ENCODE data around the gene ACACA. TPM values are rescaled to one million over a fixed set of nuclear protein-coding genes. Genes with fewer than 3 reads are reported as not detected.

ACACA gene
- total and polyA plus RNA-seq, 2 donors from 2014 or later, result 13.8 to 34.9 TPM

DNA sequence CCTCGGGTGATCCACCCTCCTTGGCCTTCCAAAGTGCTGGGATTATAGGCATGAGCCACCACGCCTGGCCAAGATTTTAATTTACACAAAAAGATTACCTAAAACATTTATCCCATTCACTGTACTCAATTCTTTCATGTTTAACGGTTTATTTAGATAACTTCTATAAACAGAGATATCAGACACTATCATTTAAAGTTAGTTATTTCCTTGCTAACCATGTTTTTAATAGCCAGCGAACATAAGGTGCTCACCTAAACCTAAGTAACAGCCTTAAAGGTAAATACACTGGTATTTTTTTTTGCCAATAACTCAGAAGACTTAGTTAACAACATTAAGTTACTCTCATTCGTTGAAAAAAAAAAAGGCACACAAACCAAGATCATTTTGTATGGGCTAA lies 112.9 kb downstream of the ACACA start:
- TF ChIP-seq, protein P1, sequence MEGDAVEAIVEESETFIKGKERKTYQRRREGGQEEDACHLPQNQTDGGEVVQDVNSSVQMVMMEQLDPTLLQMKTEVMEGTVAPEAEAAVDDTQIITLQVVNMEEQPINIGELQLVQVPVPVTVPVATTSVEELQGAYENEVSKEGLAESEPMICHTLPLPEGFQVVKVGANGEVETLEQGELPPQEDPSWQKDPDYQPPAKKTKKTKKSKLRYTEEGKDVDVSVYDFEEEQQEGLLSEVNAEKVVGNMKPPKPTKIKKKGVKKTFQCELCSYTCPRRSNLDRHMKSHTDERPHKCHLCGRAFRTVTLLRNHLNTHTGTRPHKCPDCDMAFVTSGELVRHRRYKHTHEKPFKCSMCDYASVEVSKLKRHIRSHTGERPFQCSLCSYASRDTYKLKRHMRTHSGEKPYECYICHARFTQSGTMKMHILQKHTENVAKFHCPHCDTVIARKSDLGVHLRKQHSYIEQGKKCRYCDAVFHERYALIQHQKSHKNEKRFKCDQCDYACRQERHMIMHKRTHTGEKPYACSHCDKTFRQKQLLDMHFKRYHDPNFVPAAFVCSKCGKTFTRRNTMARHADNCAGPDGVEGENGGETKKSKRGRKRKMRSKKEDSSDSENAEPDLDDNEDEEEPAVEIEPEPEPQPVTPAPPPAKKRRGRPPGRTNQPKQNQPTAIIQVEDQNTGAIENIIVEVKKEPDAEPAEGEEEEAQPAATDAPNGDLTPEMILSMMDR (IDR thresholded peaks at IDR 0.05; ENCODE audit: borderline replicate concordance, extremely low read depth, insufficient read depth), result no peak

GRCh38 chr17:37292429-37293139 lies 114.1 kb downstream of the ACACA start:
- TF ChIP-seq, protein P1 (IDR thresholded peaks at IDR 0.05; ENCODE audit: borderline replicate concordance, extremely low read depth, insufficient read depth), result no peak
- Histone ChIP-seq H3K9ac (ENCODE audit: low read length in 3 of 3) (no peak overlapping the region), H3K4me1 (ENCODE audit: control insufficient read depth in 2 of 3, insufficient read depth in 2 of 3, low read depth in 1 of 3, low read length in 3 of 3) (no peaks in the 10 kb centered on the region), H3K27ac (ENCODE audit: low read depth in 2 of 2, low read length in 2 of 2) (no peak overlapping the region), H3K36me3 (ENCODE audit: control insufficient read depth in 2 of 3, insufficient read depth in 3 of 3, low read length in 3 of 3) (no peaks in the 10 kb centered on the region), H3K27me3 (ENCODE audit: control insufficient read depth, insufficient read depth, low read length) (no peaks in the 10 kb centered on the region), H3K4me3 (ENCODE audit: low read length in 3 of 3) (no peak overlapping the region), H3K9me3 (ENCODE audit: control insufficient read depth in 2 of 3, insufficient read depth in 1 of 3, low read length in 3 of 3) (no peaks in the 10 kb centered on the region)
- FAIRE-seq (no peak), DNase-seq (no peak)
- intact Hi-C loops (cut with DNase I), result no loop called here

More for the DNA sequence above, 112.9 kb downstream of the ACACA start:
- no peak for DNase-seq
- intact Hi-C loops (cut with DNase I), result no loop called here
- H3K27me3 ChIP-seq (ENCODE audit: control insufficient read depth, insufficient read depth, low read length), result no peaks in the 10 kb centered on the region
- H3K9ac ChIP-seq (ENCODE audit: low read length in 3 of 3), result no peak overlapping the region
- H3K4me1 ChIP-seq (ENCODE audit: control insufficient read depth in 2 of 3, insufficient read depth in 2 of 3, low read depth in 1 of 3, low read length in 3 of 3), result no peaks in the 10 kb centered on the region
- H3K36me3 ChIP-seq (ENCODE audit: control insufficient read depth in 2 of 3, insufficient read depth in 3 of 3, low read length in 3 of 3), result no peaks in the 10 kb centered on the region
- no peaks in the 10 kb centered on the region for H3K9me3 ChIP-seq (ENCODE audit: control insufficient read depth in 2 of 3, insufficient read depth in 1 of 3, low read length in 3 of 3)
- no peak overlapping the region for H3K4me3 ChIP-seq (ENCODE audit: low read length in 3 of 3)
- no peak for FAIRE-seq
- H3K27ac ChIP-seq (ENCODE audit: low read depth in 2 of 2, low read length in 2 of 2), result no peak overlapping the region

DNA sequence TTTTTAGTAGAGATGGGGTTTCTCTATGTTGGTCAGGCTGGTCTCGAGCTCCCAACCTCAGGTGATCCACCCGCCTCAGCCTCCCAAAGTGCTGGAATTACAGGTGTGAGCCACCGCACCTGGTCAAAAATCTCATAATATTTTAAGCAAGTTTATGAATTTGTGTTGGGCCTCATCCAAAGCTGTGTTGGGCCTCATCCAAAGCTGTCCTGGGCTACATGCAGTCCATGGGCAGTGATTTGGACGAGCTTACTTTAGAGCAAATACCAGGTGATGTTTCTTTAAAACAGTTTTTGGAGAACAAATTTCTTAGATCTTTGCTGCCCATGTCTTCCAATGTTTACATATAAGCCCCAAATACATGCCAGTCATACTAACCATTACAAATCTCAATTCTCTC lies 115.3 kb downstream of the ACACA start:
- no peaks in the 10 kb centered on the region for H3K36me3 ChIP-seq (ENCODE audit: control insufficient read depth in 2 of 3, insufficient read depth in 3 of 3, low read length in 3 of 3)
- TF ChIP-seq, protein P1 (IDR thresholded peaks at IDR 0.05; ENCODE audit: borderline replicate concordance, extremely low read depth, insufficient read depth), result no peak
- no peak overlapping the region for H3K9ac ChIP-seq (ENCODE audit: low read length in 3 of 3)
- no peak overlapping the region for H3K27ac ChIP-seq (ENCODE audit: low read depth in 2 of 2, low read length in 2 of 2)
- FAIRE-seq, result no peak
- intact Hi-C loops (cut with DNase I), result no loop called here
- no peak for DNase-seq
- H3K27me3 ChIP-seq (ENCODE audit: control insufficient read depth, insufficient read depth, low read length), result no peaks in the 10 kb centered on the region
- H3K9me3 ChIP-seq (ENCODE audit: control insufficient read depth in 2 of 3, insufficient read depth in 1 of 3, low read length in 3 of 3), result no peaks in the 10 kb centered on the region
- H3K4me1 ChIP-seq (ENCODE audit: control insufficient read depth in 2 of 3, insufficient read depth in 2 of 3, low read depth in 1 of 3, low read length in 3 of 3), result no peaks in the 10 kb centered on the region
- H3K4me3 ChIP-seq (ENCODE audit: low read length in 3 of 3), result no peak overlapping the region

DNA sequence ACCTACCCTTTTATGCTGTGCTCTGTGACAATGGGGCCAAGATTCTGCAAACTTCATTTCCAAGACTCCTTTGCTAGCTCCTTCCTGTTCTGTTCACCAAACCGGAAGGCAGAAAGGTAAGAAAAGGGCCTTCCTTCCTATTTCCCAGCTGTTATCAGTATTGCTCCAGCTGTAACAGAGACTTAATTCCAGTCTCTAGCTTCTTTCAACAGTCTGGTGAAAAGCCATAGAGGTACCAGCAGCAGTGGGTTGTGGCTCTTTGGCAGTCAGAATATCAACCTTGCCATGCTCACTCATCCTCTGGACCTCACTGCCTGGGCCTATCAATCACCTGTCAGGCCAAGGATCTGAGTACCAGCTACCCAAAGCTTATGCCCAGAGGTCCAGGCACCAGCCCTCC lies 120.2 kb downstream of the ACACA start:
- no peak overlapping the region for H3K9ac ChIP-seq (ENCODE audit: low read length in 3 of 3)
- TF ChIP-seq, protein P1 (IDR thresholded peaks at IDR 0.05; ENCODE audit: borderline replicate concordance, extremely low read depth, insufficient read depth), result no peak
- no peaks in the 10 kb centered on the region for H3K4me1 ChIP-seq (ENCODE audit: control insufficient read depth in 2 of 3, insufficient read depth in 2 of 3, low read depth in 1 of 3, low read length in 3 of 3)
- intact Hi-C loops (cut with DNase I), result no loop called here
- DNase-seq, result no peak
- H3K36me3 ChIP-seq (ENCODE audit: control insufficient read depth in 2 of 3, insufficient read depth in 3 of 3, low read length in 3 of 3), result no peaks in the 10 kb centered on the region
- H3K27ac ChIP-seq (ENCODE audit: low read depth in 2 of 2, low read length in 2 of 2), result no peak overlapping the region
- H3K9me3 ChIP-seq (ENCODE audit: control insufficient read depth in 2 of 3, insufficient read depth in 1 of 3, low read length in 3 of 3), result no peaks in the 10 kb centered on the region
- H3K27me3 ChIP-seq (ENCODE audit: control insufficient read depth, insufficient read depth, low read length), result no peaks in the 10 kb centered on the region
- FAIRE-seq, result no peak
- no peak overlapping the region for H3K4me3 ChIP-seq (ENCODE audit: low read length in 3 of 3)

Measured in kidney (tissue), 14 donors.